HL-60/S4 treated with retinoic acid at 250 ng/mL for 4 days and 3 days (cell line): ENCODE results near the gene AKT1.

Source experiments
- in situ Hi-C: fragments of 300-500 bp; cut with MboI; formaldehyde crosslinking; loops from 2 replicates; pipeline ENCODE4 v1.7.0; 2022; ENCODE audit warnings: low sequenced_read_pairs

Gene AKT1

DNA sequence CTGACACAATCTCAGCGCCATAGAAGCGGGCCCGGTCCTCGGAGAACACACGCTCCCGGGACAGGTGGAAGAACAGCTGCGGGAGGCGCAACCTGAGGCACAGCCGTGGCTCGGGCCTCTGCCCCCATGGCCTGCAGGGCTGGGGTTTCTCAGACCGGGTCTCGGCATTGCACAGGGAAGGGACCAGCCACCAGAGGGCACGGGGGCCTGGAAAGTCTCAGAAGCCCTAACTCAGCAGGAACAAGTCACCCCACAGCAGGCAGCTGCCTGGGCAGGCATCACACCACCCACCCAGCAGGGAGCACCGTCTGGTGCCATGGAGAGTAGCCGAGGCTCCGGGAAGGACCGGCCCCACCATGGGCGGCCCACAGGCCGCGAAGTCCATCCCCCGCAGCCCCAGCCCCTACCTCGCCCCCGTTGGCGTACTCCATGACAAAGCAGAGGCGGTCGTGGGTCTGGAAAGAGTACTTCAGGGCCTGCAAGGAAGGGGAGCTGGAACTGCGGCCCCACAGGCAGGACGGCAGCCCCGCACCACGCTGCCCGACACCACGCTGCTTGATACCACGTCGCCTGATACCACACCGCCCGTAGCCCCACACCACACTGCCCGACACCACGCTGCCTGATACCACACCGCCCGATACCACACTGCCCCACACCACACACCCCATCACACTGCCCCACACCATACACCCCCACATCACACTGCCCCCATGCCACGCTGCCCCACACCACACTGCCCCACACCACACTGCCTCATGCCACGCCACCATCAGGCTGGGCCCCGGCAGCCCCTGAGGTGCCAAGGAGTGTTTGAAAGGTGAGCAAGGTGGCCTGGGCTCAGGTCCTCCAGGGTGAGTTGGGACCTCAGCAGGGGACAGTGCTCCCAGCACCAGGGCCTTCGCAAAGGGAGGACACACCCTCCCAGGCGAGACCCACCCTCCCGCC, 21.8 kb downstream of the AKT1 start:
- in situ Hi-C loops = no loop called here

DNA sequence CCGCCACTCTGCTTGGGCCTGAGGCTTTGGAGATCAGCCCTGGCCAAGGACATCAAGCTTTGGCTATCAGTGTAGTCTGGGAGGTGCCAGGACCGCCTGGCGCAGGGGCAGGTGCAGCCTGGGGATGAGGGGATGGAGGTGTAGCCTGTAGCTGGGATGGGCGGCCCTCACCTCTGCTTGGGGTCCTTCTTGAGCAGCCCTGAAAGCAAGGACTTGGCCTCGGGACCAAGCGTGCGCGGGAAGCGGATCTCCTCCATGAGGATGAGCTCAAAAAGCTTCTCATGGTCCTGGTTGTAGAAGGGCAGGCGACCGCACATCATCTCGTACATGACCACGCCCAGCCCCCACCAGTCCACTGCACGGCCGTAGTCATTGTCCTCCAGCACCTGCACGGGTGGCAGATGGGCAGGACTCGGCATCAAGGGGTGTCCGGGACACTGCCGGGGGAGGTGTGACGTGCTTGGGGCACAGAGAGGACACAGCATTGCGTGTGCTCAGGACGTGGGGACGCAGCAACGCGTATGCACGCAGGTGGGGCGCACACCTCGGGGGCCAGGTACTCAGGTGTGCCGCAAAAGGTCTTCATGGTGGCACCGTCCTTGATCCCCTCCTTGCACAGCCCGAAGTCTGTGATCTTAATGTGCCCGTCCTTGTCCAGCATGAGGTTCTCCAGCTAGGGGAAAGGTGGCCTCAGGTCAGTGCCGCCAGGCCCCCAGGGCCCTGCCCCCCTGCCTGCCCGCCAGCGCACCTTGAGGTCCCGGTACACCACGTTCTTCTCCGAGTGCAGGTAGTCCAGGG, 22.6 kb downstream of the AKT1 start:
- in situ Hi-C loops = no loop called here

DNA sequence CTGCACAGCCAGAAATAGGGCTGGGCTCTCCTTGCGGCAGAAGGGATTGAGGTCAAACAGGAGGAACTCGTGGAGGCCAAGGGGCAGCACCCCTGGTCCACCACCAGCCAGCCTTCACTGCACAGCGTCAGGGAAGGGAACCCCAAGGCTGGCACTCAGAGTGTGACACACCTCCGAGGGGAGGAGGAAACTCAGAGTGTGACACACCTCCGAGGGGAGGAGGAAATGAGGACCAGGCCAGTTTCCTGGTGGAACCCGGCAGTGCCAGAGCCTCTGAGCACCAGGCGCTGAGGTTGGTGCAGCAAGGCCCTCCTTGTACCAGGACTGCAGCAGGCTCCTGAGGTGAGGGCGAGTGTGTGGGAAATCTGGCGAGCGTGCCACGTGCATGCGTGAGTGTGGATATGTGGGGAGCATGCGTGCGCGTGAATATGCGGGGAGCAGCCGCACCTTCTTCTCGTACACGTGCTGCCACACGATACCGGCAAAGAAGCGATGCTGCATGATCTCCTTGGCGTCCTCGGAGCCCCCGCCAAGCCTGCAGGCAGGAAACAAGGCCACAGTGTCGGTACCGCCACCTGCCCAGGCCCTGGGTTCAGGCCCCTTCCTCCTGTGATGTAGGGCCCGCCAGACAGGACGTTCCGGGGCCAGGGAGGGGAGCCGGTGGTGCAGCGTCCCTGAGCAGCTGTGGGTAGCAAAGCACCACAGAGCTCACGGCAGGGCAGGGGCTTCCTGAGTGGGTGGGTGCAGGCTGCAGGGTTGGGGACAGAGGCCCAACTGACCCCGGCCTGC, 23.4 kb downstream of the AKT1 start:
- in situ Hi-C loops = no loop called here

DNA sequence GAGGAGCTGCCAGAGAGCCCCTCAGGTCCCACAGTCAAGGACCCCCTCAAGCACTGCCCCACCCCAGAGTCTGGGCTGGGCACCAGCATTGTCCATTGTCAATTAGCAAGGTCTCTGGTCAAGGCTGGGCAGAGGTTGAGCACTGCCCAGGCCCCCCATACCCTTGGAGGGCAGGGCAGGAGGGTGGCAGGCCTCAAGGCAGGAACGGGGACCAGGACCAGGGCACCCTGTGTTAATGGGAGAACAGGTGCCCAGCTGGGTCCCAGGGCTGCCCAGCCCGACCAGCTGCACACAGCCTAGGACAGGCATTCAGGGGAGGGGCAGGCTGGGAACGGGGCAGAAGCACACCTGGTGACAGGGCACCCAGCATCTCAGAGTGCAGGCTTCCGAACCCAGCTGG, 24.2 kb downstream of the AKT1 start:
- in situ Hi-C loops = no loop called here

DNA sequence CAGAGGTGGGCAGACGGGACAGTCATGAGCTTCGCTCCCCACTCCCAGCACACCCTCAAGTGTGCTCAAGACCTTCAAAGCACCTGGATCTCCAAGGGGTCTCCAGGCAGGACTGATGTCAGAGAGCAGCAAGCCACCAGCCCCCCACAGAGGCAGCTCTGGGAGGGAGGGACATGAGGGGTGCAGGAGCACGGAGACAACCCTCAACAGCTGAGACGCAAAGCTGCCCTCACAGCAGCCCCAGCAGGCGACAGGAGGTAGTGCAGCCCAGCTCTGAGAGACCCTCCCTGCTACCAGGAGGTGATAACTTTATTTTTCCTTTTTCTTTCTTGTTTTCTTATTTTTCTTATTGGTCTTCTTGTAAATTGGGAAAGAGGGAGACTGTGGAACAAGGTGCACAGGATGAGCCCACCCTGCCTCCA, 24.7 kb downstream of the AKT1 start:
- in situ Hi-C loops = no loop called here

DNA sequence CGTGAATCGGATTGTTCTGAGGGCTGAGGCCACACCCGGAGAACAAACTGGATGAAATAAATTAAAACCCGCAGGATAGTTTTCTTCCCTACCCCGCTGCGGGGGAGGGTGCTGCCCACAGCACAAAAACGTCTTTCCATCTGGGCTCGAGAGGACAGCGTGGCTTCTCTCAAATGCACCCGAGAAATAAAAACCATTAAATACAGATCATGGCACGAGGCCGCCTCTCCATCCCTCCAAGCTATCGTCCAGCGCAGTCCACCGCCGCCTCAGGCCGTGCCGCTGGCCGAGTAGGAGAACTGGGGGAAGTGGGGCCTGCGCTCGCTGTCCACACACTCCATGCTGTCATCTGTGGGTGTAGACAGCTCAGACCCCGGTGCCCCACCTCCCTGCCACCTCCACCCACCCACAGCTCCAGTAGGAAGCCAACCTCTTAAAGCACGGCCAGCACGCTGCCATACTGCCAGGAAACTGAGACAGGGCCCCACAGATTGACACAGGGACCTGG, 25.4 kb downstream of the AKT1 start:
- in situ Hi-C loops = no loop called here

DNA sequence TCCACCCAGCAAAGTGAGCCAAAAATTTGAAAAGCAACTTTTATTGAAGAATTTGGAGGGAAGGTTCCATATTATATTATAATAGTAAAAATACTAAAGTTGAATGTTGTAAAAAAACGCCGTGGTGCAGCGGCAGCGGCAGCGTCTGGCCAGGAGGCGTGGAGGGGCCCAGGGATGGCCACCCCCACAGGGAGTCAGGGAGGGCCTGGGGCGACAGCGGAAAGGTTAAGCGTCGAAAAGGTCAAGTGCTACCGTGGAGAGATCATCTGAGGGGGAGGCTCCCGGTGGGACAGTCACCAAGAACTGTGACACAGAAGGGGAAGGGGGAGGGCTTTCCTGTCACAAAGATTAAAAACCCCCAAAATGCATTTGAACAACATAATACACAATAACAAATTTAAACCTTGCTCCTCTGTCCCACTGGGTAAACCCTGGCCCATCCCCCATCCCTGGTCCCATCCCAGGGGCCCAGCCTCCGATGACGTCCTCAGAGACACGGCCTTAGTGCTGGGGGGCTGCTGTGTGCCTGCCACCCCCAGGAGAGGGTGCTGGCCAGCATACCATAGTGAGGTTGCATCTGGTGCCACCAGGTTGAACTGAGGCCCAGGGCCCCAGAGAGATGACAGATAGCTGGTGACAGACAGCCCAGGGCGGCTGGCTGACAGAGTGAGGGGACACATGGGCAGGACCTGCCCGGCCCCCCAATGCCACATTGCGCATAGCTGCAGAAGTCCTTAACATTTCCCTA, 26.1 kb downstream of the AKT1 start:
- in situ Hi-C loops = no loop called here

DNA sequence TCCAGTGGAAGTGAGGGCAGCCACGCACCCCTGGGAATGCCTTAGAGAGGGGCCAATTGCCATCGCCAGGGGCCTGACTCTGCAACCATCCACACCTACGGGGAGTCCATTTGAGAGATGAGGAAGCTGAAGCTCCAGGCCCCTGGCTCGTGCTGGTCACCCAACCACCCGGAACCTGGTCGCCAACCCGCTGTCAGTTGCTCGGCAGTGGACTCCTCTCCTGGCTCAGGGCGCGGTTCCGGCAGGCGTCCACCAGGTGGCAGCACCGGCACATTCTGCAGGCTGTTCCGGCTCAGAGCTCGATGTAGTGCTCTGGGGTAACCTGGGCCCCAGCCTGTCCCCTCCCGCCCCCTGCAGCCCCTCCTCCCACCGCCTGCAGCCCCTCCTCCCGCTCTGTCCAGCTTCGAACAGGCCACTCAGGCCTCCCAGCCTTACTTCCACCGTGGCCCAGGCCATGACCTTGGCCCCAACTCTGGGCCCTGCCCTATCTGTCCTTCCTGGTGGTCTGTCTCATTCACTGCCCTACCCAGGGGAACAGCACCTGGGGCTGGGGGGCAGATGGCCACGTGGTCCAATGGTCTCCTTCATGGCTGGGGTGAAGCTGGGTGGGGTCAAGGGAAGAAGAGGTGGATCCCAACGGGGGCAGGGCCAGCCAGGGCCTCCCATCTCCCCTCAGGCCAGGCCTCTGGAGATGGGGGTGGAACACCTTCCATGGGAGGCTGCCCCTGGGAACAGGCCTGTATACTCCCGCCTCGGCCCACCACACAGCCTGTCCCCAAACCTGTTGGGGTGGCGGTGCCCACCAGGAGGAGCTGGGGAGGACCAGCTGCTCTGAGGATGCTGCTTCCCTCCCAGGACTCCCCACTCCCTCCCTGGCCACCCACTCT, 26.9 kb downstream of the AKT1 start:
- in situ Hi-C loops = no loop called here

DNA sequence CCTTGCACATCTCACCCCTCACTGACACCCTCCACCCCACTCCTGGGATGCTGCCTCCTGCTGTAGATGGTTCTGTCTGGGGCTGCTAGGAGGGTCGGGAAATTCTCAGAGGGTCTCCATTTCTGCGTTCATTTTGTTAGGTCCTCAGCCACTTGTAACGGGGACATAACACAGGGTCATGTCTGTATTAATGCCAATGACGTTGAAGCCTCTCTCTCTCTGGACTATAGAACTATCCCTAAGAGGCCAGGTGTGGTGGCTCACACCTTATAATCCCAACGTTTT, 28.0 kb downstream of the AKT1 start:
- in situ Hi-C loops = no loop called here

DNA sequence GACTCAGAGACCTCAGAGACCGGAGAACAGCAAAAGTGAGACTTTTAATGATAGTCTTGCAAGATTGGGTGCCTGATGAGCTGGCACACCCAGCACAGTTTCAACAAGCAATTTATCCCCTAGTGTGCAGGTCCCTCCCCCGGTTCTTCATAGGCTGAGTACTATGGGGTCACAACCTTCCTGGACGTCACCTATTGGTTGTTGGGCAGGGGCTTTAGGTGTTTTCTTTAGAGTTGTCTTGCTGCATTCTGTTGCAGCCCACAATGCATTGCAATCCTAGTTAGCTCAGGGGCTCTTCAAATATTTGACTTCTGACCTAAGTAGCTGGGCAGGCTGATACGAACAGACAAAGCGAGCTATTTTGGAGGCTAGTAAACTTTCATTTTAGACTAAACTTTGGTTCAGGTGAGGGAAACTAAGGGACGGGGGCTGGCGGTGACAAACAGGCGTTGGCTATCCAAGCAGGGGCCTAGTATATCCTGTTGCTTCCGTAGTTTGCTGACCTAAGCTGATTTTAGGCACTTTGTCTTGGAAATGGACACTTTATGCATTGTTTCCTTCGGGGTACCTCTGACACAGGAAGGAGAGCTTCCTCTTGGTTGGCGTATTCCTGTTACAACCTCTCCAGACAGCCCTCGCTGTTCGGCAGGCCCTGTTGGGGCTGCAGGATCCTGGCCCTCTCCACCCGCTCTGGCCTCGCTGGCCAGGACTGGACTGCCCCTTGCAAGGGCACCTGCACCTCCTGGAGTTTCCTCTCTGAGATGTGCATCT, 28.5 kb downstream of the AKT1 start:
- in situ Hi-C loops = no loop called here

DNA sequence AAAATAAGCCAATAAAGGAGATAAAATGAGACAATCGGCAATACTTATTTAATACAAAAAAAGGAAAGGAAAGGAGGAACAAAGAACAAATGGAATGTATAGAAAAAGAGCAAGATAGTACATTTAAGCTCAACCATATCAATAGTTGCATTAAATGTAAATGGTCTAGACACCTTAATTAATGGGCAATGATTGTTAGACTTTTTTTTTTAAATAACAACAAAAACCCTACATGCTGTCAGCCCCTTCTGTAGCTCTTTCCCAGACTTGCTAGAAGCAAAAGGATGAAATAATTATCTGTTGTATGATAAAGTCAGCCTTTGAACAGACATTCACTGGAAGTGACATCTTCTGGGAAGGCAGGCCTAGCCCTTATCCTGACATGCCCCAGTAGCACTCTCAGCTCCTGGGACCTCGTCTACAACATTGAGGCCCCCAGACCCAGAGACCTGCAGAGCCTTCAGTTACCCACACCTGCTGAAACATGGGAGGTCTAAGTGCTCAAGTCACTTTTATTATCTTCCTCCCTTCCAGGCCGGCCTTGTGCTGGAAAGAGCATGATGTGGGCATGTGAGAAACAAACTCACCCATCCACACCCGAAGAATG, 29.2 kb downstream of the AKT1 start:
- in situ Hi-C loops = no loop called here

DNA sequence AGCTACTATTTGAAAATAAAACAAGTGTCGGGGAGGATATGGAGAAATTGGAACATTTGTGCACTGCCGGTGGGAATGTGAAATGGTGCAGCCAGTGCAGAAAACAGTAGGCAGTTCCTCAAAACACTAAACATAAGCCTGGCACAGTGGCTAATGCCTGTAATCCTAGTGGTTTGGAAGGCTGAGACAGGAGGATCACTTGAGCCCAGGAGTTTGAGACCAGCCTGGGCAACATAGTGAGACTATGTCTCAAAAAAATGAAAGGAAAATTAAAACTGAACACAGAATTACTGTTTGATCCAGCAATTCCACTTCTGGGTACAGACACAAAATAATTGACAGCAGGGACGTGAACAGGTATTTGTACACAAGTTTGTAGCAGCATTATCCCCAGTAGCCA, 30.0 kb downstream of the AKT1 start:
- in situ Hi-C loops = no loop called here

DNA sequence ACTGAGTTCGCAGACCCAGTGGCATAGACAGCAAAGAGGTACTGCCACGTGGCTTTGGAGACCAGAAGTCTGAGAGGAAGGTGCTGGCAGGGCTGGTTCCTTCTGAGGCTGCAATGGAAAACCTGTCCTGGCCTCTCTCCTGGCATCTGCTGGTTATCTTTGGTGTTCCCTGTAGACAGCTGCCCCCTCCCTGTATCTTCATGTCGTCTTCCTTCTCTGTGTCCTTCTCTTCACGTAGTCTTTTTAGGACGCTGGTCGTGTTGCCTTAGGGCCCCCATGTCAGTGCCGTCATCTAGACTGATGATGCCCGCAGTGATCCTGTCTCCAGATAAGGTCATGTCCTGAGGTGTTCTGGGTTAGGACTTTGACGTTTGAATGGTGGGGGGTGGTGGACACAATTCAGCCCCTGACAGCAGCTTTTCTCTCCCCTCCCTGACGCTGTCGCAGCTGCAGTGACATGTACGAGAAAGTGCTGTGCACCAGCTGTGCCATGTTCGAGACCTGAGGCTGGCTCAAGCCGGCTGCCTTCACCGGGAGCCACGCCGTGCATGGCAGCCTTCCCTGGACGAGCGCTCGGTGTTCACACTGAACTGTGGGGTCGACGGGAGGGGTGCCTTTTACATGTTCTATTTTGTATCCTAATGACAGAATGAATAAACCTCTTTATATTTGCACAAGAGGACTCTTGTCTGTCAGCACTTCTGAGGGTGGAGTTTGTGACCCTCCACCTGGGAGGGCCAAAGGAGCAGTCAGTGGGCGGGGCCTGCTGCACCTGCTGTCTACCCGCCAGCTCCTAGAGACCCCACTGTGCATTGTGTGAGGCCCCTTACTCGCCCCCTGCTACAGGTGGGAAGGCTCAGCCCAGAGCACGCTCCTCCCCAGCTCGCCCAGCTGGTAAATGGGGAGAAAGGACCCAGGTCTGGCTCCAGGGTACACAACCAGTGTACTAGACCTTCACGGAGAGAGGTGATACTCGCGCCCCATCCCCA, 36.3 kb downstream of the AKT1 start:
- in situ Hi-C loops = no loop called here

DNA sequence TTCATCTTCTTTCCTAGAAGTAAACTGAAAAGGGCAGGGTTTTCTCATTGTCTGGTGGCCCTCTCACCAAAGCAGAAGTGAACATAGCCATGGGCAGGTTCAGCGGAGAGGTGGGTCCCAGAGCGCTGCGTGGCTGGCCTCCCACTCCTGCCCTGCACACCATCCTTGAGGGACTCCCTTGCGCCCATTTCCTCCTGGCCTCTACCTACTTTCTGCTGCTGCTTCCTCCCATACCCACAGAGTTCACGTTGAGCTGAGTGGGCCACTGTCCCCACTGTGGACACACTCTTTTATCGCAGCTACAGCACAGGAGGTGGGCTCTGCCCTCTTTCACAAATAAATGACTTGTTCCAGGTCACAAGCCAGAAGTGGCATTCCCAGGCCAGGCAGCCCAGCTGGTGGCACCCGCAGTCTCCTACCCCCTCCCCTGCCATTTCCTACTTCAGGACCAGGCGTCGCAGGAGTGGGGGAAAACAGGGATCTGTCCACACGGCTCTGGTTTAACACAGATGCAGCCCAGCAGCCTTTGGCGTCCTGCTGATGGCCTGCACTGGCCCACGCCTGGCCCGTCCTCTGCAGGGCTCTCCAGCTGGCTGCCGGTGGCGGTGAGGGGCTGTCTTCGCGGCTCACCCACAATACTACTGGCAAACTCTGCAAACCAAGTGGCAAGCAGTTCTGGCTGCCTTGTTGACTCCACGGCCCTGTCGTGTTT, 37.7 kb downstream of the AKT1 start:
- in situ Hi-C loops = no loop called here

DNA sequence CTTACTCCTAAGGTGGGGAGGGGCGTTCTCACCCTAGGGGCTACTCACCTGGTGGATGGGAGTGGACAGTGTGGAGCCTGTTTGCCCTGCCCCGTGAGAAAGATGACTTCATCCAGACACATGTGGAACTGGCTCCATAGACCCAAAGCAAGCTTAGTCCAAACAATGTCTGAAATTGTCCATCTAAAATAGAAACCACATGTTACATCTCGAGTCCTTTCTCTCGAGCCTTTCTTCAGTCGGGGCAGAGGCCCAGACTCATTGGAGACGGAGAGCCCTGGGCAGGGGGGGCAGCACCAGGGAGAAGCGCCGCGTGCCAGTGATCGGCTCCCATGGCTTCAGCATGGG, 38.3 kb downstream of the AKT1 start:
- in situ Hi-C loops = no loop called here

DNA sequence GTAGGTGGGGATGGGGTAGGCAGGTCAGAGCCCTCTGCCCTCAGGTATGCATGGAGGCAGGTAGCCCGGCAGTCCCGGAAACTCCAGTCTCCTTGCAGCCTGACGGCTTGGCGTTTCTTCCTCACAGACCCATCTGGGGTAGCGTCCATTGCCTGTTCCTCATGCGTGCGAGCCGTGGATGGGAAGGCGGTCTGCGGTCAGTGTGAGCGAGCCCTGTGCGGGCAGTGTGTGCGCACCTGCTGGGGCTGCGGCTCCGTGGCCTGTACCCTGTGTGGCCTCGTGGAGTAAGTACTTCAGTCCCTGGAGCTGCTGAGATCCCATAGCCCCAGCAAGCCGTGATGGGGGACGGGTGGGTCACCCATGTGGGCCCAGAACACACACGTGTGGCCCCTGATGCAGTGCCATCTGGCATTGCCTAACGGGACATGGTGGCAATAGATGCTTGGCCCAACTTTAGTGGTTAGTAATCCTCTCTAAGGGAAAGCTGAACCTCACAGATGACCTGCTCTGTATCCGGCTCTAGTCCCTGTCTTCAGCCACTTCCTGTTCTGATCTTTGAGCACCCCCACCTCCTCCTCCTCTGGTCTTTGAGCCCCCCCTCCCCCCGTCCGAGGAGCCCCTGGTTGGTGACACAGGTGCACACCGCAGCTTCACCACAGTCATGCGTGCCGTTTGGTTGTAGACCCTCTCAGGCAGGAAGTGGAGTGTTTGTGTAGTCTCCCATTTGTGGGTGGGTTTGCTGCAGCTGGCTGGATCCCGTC, 38.9 kb downstream of the AKT1 start:
- in situ Hi-C loops = no loop called here
